HepG2 (cell line): ENCODE data around the gene CPEB4. TPM values are rescaled to one million over a fixed set of nuclear protein-coding genes. Genes with fewer than 3 reads are reported as not detected.
A peak's percentile ranks its signal among the peaks of the same experiment; 100 is the strongest.

Experiments used
- BCL3 ChIP-seq: sonication (generic); formaldehyde crosslinking; IDR thresholded peaks from 2 replicates; pipeline ENCODE4 v1.5.1; 2020; ENCODE audit warnings: mild to moderate bottlenecking, missing genetic modification reagents, moderate library complexity
- BRCA1 ChIP-seq: sonication (generic); formaldehyde crosslinking; IDR thresholded peaks from 2 replicates; pipeline ENCODE4 v1.4.0; 2020; ENCODE audit warnings: missing genetic modification reagents
- BRD4 ChIP-seq: sonication (generic); formaldehyde crosslinking; IDR thresholded peaks from 2 replicates; pipeline ENCODE4 v1.4.0; 2020; ENCODE audit warnings: missing genetic modification reagents
- FIP1L1 ChIP-seq: fragments of 200-400 bp; formaldehyde crosslinking; IDR thresholded peaks from 2 replicates; pipeline ENCODE4 v1.6.1; 2018; ENCODE audit warnings: low read depth, mild to moderate bottlenecking, low read length, moderate library complexity, borderline replicate concordance; ENCODE audit not compliant: insufficient read depth
- KDM5A ChIP-seq: fragments of 200-600 bp; sonication (generic); IDR thresholded peaks from 2 replicates; pipeline ENCODE4 v1.7.0; 2018; ENCODE audit warnings: antibody characterized with exemption, mild to moderate bottlenecking, low read length, borderline replicate concordance
- MAZ ChIP-seq, 2 experiments: sonication (generic) in 1 of 2; formaldehyde crosslinking in 1 of 2; IDR thresholded peaks; 2 replicates each; pipeline versions ENCODE4 v1.5.0 to v1.6.1; 2012 to 2020; ENCODE audit warnings: low read depth in 2 of 2, mild to moderate bottlenecking in 2 of 2, borderline replicate concordance in 1 of 2, improper control_type of control experiment in 1 of 2, low read length in 1 of 2, missing genetic modification reagents in 1 of 2, moderate library complexity in 1 of 2
- NRL ChIP-seq: sonication (generic); formaldehyde crosslinking; IDR thresholded peaks from 2 replicates; pipeline ENCODE4 v1.5.0; 2020; ENCODE audit warnings: missing genetic modification reagents, mild to moderate bottlenecking, moderate library complexity, borderline replicate concordance
- PBX2 ChIP-seq: IDR thresholded peaks from 2 replicates; pipeline ENCODE4 v1.6.1; 2016; ENCODE audit warnings: control low read depth
- RBAK ChIP-seq: sonication (generic); formaldehyde crosslinking; IDR thresholded peaks from 2 replicates; pipeline ENCODE4 v1.5.1; 2020; ENCODE audit warnings: mild to moderate bottlenecking, missing genetic modification reagents
- ZFP1 ChIP-seq: IDR thresholded peaks from 2 replicates; pipeline ENCODE4 v1.6.1; 2016
- ZNF530 ChIP-seq: sonication (generic); formaldehyde crosslinking; IDR thresholded peaks from 2 replicates; pipeline ENCODE4 v1.5.0; 2020; ENCODE audit warnings: low read depth, mild to moderate bottlenecking, missing genetic modification reagents
- polyA plus RNA-seq, 8 experiments: library from polyadenylated mRNA; depleted of rRNA in 3 of 8; stranded (reverse) in 7 of 8; unstranded in 1 of 8; fragments of >200 nt; fragmentation: Illumina TruSeq in 4 of 8; extraction: Trizol in 4 of 8; gene quantifications; 2 replicates each; pipeline versions ENCODE4 v1.2.1 to v1.2.3, GENCODE V29; 2011 to 2016; ENCODE audit warnings: low read depth in 4 of 8, missing spikeins in 1 of 8, mixed read lengths in 1 of 8; ENCODE audit not compliant: insufficient read depth in 1 of 8
- total RNA-seq, 5 experiments: library from RNA; depleted of rRNA; stranded (reverse); fragments of >200 nt; fragmentation: Illumina TruSeq; extraction: Trizol; gene quantifications; 2 replicates each; pipeline ENCODE4 v1.2.3, GENCODE V29; 2016; ENCODE audit warnings: low read depth in 1 of 5
- TF ChIP-seq, protein P1 (sequence below): sonication (generic); formaldehyde crosslinking; IDR thresholded peaks from one replicate; pipeline ENCODE4 v1.5.1; 2020; ENCODE audit warnings: mild to moderate bottlenecking, missing genetic modification reagents; ENCODE audit errors: not compliant biosample characterization
- TF ChIP-seq, protein P2 (sequence below): sonication (generic); formaldehyde crosslinking; IDR thresholded peaks from 2 replicates; pipeline ENCODE4 v1.8.1; 2023; ENCODE audit warnings: mild to moderate bottlenecking, missing genetic modification reagents
- TF ChIP-seq, protein P3 (sequence below): IDR thresholded peaks from 2 replicates; pipeline ENCODE4 v1.6.1; 2016

Gene CPEB4
- total and polyA plus RNA-seq, 2 of the 13 experiments (the other 11 are each of a cell fraction or from before 2014, with no cell fraction given), result 7.7 to 26.7 TPM

GRCh38 chr5:173887610-173888472 lies at the start of gene CPEB4 (continued):
- TF ChIP-seq, protein P1, sequence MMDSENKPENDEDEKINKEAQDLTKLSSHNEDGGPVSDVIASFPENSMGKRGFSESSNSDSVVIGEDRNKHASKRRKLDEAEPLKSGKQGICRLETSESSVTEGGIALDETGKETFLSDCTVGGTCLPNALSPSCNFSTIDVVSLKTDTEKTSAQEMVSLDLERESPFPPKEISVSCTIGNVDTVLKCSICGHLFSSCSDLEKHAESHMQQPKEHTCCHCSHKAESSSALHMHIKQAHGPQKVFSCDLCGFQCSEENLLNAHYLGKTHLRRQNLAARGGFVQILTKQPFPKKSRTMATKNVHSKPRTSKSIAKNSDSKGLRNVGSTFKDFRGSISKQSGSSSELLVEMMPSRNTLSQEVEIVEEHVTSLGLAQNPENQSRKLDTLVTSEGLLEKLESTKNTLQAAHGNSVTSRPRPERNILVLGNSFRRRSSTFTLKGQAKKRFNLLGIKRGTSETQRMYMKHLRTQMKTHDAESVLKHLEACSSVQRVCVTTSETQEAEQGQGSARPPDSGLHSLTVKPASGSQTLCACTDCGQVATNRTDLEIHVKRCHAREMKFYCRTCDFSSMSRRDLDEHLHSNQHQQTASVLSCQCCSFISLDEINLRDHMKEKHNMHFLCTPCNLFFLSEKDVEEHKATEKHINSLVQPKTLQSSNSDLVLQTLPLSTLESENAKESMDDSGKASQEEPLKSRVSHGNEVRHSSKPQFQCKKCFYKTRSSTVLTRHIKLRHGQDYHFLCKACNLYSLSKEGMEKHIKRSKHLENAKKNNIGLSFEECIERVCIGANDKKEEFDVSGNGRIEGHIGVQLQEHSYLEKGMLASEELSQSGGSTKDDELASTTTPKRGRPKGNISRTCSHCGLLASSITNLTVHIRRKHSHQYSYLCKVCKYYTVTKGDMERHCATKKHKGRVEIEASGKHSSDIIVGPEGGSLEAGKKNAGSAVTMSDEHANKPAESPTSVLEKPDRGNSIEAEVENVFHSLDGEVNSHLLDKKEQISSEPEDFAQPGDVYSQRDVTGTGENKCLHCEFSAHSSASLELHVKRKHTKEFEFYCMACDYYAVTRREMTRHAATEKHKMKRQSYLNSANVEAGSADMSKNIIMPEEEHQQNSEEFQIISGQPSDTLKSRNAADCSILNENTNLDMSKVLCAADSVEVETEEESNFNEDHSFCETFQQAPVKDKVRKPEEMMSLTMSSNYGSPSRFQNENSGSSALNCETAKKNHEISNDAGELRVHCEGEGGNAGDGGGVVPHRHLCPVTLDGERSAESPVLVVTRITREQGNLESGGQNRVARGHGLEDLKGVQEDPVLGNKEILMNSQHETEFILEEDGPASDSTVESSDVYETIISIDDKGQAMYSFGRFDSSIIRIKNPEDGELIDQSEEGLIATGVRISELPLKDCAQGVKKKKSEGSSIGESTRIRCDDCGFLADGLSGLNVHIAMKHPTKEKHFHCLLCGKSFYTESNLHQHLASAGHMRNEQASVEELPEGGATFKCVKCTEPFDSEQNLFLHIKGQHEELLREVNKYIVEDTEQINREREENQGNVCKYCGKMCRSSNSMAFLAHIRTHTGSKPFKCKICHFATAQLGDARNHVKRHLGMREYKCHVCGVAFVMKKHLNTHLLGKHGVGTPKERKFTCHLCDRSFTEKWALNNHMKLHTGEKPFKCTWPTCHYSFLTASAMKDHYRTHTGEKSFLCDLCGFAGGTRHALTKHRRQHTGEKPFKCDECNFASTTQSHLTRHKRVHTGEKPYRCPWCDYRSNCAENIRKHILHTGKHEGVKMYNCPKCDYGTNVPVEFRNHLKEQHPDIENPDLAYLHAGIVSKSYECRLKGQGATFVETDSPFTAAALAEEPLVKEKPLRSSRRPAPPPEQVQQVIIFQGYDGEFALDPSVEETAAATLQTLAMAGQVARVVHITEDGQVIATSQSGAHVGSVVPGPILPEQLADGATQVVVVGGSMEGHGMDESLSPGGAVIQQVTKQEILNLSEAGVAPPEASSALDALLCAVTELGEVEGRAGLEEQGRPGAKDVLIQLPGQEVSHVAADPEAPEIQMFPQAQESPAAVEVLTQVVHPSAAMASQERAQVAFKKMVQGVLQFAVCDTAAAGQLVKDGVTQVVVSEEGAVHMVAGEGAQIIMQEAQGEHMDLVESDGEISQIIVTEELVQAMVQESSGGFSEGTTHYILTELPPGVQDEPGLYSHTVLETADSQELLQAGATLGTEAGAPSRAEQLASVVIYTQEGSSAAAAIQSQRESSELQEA (CRISPR knock-in tag), result peak; percentile 25
- TF ChIP-seq KDM5A (peak; percentile 50; the same call in 1 of the 2 replicates), FIP1L1 (no peak), MAZ (IDR thresholded peaks at IDR 0.05; ENCODE audit: borderline replicate concordance, low read depth, low read length) (peak; percentile 93), MAZ (CRISPR knock-in tag; IDR thresholded peaks at IDR 0.05; ENCODE audit: low read depth) (peak; percentile 76), BRD4 (CRISPR knock-in tag) (no peak), BCL3 (CRISPR knock-in tag) (no peak; the same call in 1 of the 2 replicates), ZNF530 (CRISPR knock-in tag) (no peak), BRCA1 (CRISPR knock-in tag) (no peak), NRL (CRISPR knock-in tag) (no peak), PBX2 (CRISPR knock-in tag) (no peak), ZFP1 (CRISPR knock-in tag) (no peak), RBAK (CRISPR knock-in tag) (no peak)
- TF ChIP-seq, protein P2, sequence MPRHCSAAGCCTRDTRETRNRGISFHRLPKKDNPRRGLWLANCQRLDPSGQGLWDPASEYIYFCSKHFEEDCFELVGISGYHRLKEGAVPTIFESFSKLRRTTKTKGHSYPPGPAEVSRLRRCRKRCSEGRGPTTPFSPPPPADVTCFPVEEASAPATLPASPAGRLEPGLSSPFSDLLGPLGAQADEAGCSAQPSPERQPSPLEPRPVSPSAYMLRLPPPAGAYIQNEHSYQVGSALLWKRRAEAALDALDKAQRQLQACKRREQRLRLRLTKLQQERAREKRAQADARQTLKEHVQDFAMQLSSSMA (CRISPR knock-in tag), result peak; percentile 100
- TF ChIP-seq, protein P3, sequence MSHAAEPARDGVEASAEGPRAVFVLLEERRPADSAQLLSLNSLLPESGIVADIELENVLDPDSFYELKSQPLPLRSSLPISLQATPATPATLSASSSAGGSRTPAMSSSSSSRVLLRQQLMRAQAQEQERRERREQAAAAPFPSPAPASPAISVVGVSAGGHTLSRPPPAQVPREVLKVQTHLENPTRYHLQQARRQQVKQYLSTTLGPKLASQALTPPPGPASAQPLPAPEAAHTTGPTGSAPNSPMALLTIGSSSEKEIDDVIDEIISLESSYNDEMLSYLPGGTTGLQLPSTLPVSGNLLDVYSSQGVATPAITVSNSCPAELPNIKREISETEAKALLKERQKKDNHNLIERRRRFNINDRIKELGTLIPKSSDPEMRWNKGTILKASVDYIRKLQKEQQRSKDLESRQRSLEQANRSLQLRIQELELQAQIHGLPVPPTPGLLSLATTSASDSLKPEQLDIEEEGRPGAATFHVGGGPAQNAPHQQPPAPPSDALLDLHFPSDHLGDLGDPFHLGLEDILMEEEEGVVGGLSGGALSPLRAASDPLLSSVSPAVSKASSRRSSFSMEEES (CRISPR knock-in tag), result peak; percentile 87
